ENCODE data around the gene TRIM38.
"Not testable (repeated sequence)": the region's sequence is repeated elsewhere in the genome, so short reads cannot be mapped to it uniquely, and the experiment has no call there.

The TRIM38 gene

DNA sequence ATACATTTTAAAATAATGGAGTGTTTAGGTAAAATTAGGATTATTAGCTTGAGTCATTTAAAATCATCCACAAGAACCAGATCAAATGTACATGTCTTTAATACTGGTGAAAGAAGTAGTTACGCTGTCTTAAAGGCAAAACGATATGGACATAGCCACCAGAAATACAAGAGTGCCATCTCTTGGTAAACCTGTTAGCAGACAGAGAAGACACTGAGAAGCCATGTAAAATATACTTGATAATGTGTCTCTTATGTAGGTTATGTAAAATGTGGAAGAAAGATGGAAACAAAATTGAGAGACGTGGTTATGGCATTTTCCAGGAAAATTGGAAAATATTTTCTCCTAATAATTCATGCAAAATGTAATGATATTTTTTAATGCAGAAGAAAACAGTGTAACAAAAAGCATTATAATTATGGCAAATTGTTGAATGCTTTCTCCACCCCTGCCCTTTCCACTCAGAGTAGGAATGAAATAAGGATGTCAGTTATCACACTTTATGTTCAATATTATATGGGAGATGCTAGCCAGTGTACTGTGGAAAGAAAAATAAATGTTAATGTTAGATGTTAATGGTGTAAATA, 19.9 kb upstream of the TRIM38 start:
- DNase-seq (ENCODE audit: low read depth): no peak

DNA sequence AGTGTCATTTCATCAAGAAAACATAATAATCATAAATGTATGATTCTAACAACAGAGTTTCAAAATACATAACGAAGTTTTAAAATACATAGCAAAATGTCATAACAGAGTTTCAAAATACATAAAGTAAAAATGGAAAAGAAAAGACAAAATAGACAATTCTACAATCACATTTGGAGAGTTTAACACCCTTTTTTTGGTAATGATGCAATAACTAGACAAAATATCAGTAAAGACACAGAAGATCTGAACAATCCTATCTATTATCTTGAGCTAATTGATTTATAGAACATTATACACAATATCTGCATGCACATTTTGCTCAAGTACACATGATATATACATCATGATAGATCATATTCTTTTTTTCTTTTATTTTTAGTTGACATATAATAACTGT, 18.7 kb upstream of the TRIM38 start:
- no peak for DNase-seq (ENCODE audit: low read depth)

DNA sequence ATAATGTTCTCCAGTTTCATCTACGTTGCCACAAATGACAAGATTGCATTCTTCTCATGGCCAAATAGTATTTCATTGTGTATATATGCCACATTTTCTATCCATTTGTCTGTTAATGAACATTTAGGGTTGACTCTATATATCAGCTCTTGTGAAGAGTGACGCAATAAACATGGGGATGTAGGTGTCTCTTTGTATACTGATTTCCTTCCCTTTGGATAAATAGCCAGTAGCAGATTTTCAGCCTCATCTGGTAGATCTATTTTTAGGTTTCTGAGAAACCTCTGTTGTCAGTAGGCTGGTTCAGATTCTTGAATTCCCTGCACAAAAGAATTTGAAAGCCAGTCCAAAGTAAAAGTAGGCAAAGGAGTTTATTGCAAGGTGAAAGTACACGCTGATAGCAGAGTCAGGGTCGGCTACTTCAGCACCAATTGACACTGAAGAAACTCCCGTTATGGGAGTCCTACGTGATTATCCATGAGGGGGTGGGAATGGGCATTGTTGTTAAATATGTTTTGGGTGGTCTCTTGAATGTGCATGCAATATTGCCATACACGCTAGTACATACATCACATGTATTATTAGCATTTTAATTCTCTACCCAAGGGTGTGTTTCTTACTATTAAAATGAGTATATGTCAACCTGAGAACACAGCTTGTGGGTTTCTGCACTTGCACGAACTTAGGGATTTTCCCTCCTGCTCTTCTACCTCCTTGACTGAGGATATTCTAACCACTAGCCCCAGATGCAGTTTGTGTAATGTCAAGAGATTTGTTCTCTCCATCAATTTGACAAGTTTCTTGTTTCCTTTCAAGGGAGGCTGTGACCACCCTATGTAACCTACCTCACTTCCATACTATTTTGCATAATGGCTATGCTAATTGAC, 17.7 kb upstream of the TRIM38 start:
- DNase-seq (ENCODE audit: low read depth): no peak

DNA sequence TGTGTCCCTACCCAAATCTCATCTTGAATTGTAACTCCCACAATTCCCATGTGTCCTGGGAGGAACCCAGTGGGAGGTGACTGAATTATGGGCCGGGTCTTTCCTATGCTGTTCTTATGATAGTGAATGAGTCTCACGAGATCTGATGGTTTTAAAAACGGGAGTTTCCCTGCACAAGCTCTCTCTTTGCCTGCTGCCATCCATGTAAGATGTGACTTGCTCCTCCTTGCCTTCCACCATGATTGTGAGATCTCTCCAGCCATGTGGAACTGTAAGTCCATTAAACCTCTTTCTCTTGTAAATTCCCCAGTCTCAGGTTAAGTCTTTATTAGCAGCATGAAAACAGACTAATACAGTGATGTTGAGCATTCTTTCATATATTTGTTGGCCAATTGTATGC, 16.9 kb upstream of the TRIM38 start:
- not testable (repeated sequence) for DNase-seq (ENCODE audit: low read depth)

DNA sequence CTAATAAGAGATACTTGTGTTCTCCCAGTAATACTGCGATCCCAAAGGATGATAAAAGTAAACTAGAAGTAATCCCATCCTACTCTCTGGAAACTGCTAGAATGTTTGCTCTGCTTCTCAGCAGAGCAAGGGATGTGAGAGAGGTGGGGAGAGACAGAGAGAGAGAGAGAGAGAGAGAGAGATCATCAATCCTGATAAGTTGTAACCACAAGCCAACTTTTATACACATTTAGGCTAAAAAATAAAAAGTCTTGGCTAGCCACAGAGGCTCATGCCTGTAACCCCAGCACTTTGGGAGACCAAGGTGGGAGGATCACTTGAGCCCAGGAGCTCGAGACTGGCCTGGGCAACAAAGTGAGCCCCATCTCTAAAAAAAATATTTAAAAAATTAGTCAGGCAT, 16.0 kb upstream of the TRIM38 start:
- no peak for DNase-seq (ENCODE audit: low read depth)

DNA sequence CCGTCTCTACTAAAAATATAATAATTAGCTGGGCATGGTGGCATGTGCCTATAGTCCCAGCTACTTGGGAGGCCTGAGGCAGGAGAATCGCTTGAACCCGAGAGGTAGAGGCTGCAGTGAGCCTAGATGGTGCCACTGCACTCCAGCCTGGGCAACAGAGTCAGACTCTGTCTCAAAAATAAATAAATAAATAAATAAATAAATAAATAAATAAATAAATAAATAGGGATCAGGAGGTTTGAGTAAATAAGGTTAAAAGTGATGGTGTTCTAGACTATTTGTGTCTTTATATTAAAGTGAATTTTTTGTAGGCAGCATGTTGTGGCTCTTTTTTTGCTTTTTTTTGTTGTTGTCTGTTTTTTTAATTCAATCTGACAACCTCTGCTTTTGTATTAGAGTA, 15.1 kb upstream of the TRIM38 start:
- not testable (repeated sequence) for DNase-seq (ENCODE audit: low read depth)

DNA sequence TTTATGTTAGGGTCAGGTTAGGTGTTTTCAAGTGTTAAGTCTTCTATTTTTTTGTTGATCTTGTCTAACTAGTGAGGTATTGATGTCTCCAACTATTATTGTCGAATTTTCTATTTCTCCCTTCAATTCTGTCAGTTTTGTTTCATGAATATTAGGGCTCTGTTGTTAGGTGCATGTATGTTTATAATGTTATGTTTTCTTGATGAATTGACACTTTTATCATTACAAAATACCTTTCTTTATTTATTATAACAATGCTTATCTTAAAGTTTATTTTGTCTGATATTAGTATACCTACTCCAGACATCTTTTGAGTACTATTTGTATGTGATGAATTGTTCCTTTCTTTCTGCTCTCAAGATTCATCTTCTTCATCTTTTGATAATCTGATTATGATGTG, 12.9 kb upstream of the TRIM38 start:
- no peak for DNase-seq (ENCODE audit: low read depth)

DNA sequence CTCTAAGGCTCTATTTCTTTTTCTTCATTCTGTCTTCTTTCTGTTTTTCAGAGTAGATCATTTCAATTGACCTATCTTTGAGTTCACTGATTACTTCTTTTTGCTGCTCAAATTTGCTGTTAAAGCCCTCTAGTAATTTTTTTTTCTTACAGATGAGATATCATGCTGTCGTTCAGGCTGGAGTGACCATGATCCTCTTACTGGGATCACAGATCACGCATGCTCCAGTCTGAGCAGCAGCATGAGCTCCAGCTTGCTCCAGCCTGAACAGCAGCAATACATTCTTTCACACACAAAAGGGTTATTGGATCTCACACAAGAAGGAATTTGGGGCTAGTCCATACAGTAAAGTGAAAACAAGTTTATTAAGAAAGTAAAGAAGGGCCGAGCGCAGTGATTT, 12.3 kb upstream of the TRIM38 start:
- DNase-seq (ENCODE audit: low read depth): no peak

DNA sequence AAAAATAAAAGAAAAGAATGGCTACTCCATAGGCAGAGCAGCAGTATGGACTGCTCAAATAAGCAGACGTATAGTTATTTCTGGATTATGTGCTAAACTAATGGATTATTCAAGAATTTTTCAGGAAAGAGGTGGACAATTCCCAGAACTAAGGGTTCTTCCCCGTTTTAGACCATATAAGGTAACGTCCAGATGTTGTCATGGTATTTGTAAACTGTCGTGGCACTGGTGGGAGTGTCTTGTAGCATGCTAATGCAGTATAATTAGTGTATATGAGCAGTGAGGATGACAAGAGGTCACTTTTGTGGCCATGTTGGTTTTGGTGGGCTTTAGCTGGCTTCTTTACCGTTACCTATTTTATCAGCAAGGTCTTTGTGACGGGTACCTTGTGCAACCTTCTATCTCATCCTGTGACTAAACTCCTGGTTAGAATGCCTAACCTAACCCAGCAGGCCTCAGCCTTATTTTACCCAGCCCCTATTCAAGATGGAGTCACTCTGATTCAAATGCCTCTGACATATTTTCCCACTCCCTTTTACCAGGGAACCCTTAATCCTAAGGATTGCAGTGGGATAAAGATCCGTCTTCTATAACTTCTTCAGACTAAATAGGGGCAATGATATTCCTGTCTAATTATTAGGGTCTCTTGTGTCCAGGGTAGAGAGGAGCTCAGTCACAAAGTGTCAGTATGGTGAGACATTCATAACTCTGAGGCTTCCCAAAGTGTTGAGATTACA, 11.1 kb upstream of the TRIM38 start:
- DNase-seq (ENCODE audit: low read depth): no peak

DNA sequence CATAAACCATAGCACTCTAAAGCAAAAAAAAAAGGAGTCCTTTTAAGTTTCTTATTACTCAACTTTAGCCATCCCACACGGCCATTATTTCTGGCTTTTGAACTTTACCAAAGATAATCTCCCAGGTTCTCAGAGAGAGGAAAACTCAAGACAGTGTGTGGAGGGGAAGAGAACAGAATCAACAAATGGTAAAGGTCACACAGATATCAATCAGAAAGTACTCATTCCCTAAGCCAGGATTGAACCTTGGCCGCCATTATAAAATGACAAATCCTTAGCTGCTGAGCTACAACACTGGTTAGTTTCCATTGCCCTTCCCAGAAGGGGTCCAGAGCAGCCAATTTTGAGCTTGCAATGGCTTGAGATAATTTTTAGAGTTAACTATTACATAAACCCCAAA, 10.1 kb upstream of the TRIM38 start:
- DNase-seq (ENCODE audit: low read depth): no peak

DNA sequence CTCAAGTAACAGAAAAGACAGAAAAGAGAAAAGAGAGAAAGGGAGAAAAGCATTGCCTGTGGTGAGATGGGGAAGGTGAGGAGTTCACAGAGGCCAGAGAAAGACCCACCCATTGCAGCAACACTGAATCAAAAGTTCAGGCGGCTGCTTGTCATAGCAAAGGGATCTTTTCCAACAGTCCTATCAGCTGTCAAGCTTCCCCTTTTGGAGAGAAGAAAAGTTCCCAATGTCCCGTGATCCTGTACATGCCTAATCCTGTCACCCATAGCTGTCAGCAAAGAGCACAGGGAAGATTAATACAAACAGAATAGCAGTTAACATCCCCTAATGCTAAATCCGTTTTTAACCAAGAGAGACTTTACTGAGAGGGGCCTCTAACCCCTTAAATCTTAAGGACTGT, 8.9 kb upstream of the TRIM38 start:
- DNase-seq (ENCODE audit: low read depth): no peak

DNA sequence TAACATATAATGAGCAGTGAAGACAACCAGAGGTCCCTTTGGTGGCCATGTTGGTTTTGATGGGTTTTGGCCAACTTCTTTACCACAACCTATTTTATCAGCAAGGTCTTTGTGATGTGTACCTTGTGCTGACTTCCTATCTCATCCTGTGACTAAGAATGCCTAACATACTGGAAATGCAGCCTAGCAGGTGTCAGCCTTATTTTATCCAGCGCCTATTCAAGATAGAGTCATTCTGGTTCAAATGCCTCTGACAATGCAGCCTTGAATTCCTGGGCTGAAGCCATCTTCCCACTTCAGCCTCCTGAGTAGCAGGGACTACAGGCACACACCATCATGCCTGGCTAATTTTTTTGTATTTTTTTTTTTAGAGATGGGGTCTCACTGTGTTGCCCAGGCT, 7.8 kb upstream of the TRIM38 start:
- DNase-seq (ENCODE audit: low read depth): no peak

DNA sequence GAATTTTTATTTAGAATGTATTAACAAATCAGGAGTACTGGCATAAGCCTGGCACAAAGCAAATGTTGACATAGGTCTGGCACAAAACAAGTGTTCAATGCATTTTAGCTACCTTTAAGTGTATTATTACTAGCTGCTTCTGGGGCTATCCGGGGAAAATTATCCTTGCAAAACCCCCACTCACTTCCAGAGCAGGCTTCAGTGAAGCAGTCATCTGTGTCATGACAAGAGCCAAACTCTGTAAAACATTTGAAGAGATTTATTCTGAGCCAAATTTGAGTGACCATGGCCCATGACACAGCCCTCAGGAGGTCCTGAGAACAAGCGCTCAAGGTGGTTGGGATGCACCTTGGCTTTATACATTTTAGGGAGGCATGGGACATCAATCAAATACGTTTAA, 6.4 kb upstream of the TRIM38 start:
- DNase-seq (ENCODE audit: low read depth): no peak

DNA sequence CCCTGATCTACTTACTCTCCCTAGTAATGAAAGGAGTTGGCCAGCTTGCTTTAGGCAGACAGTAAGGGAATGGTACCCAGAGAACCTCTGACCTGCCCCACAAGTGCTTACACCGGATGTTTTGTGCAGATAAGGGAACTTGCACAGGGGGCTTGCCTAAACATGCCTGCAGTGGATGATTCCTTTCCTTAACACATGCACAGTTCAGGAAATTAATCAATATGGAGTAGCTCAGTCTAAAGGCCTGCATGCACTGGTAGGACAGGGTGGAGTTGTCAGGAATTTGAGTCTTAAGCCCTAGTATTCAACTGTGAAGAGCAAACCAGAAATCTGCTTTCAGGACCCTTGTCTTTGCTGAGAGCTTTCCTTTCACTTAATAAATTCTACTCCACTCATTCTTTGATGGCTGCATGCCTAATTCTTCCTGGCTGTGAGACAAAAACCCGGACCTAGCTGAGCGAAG, 3.9 kb upstream of the TRIM38 start:
- no peak for DNase-seq (ENCODE audit: low read depth)

DNA sequence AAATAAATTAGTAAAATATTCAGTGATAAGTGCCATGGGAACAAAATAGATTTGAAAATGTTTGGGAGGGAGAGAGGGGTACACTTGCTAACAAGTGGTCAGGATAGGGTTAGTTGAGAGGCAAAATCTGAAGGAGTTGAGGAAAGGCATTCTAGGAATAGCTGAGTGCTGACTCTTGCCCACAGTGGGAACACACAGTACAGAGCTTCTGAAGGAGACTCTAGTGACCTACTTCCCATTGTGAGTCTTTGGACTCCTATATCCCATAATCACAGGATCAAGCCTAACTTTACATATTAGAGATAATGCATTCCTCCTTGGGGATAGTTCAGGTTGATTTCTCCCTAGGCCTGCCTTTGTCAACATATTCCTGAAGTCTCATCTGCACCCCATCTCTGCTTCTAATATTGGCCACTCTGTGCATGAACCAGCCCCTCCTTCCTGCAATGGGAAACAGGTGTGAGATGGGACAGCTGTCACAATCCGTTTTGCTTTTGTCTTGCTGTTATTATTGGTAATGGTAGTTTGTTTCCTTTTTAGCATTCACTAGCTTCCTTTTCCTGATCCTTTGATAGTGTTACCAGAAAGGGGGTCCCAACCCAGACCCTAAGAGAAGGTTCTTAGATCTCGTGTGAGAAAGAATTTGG, 2.6 kb upstream of the TRIM38 start:
- no peak for DNase-seq (ENCODE audit: low read depth)

DNA sequence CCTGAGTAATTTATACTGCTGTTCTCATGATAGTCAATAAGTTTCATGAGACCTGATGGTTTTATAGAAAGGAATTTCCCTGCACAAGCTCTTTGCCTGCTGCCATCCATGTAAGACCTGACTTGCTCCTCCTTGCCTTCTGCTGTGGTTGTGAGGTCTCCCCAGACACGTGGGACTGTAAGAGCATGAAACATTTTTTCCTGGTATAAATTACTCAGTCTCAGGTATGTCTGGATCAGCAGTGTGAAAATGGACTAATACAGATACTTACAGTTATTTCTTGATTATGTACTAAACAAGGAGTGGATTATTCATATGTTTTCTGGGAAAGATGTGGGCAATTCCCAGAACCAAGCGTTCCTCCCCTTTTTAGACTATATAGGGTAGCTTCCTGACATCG, 1.9 kb upstream of the TRIM38 start:
- DNase-seq (ENCODE audit: low read depth): no peak

DNA sequence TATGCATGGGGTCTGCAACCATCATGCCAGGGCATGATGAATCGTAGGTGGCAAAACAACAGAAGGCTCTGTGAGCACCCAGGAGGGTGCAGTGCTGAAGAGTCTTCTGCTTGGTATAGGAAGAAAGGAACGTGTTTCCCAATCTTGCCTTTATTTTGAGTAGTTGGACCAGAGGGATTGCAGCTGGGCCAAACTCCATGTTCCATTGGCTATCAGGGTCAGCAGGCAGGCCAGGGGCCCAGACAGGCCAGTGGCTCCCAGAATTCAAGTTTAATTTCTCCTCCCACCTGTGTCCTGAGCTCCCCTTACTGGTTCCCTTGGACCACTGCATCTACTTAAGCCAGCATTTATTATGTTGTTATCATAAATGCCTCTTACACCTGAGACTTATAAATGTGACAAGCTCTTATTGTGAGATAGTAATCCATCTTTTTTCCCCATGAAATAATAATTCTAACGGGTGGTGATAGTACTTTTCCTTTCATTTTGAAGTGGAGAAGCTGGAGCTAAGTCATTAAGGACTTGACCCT, 918 bp upstream of the TRIM38 start:
- no peak for DNase-seq (ENCODE audit: low read depth)

DNA sequence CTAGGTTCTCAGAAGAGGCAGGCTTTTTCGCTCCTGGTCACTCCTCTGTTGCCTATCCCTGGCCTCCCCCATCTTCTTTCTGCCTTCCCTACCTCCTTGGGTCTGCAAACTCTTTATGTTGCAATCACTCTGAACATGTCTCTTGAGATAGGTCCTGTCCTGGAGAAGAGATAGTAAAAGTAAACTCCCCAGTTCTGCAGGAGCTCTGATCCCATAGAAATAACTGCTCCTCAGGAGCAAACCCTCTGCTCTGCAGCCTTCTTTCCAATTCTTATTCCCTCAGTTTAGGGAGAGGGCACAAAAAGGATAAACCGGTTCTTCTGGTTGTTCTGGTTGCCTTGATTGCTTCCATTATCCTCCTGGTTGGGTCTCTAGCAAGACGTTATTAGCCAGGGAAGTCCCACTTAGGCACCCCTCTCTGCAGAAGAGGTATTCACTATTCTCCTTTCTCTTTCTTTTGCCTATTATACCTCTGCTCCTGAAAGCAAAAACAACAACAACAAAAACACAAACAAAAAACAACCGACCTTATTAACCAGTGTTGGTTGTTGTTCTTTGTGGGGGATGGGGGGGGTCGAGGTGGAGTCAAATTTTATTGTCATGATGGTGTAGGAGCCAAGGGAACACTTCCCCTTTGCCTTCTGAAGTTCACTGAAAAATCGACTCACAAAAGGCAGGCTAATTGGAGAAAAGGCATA, 973 bp downstream of the TRIM38 start:
- DNase-seq (ENCODE audit: low read depth): no peak

DNA sequence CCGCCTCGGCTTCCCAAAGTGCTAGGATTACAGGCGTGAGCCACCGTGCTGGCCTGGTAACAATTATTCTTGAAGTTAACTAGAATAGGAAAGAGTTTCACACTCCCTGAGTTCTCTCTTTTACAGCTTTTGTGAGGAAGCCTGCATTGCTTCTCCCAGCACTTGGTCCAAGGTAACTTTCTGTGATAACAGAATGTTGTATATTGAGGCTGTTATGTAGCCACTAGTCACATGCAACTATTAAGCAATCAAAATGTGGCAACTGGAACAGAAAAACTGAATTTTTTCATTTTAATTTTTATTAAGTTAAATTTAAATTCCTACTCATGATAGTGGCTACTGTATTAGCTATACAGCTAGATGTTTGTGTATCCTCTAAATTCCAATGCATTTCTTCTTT, 2.5 kb downstream of the TRIM38 start:
- DNase-seq (ENCODE audit: low read depth): no peak

DNA sequence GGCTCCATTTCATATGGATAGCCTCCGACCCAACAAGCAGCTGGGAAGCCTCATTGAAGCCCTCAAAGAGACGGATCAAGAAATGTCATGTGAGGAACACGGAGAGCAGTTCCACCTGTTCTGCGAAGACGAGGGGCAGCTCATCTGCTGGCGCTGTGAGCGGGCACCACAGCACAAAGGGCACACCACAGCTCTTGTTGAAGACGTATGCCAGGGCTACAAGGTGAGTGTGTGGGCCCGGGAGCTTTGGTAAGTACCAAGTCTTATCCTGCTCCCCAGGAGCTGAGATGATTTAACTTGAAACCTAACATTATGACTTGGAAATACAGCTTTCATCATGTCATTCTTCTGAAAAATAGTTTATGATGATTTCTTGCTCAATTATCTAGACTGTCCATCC, 4.1 kb downstream of the TRIM38 start:
- no peak for DNase-seq (ENCODE audit: low read depth)

DNA sequence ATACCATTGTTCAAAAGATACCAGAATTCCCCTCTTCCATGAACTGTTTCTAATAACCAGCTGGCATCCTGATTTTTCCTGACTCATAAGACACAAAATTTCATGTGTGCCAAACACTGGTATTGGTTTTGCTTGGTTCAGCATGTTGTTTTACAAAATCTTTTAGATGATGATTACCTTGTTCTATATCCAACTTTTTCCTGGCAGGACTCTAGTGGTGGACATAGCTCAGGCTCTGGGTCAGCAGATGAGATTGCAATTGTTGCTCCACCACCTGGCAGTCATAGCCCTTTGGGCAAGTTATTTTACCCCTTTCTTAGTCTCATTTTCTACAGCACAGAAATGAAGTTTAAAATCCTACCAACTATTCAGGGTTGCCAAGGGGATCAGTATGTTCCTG, 6.2 kb downstream of the TRIM38 start:
- no peak for DNase-seq (ENCODE audit: low read depth)
